A549 (cell line): ENCODE measurements around the gene LARGE1.

Source experiments
- CEBPB ChIP-seq, 2 experiments: fragments of >200 bp in 1 of 2; sonication (Bioruptor Twin) in 1 of 2; formaldehyde crosslinking in 1 of 2; IDR thresholded peaks; 2 replicates each; pipeline ENCODE4 v1.6.1; 2012 to 2016
- CTCF ChIP-seq: fragments of >200 bp; sonication (Bioruptor Twin); formaldehyde crosslinking; IDR thresholded peaks from 3 replicates; pipeline ENCODE4 v1.5.1; 2016
- HMGXB4 ChIP-seq: fragments of 250-450 bp; sonication (Bioruptor Pico); IDR thresholded peaks from 2 replicates; pipeline ENCODE4 v1.5.0; 2021; ENCODE audit warnings: mild to moderate bottlenecking, moderate library complexity, borderline replicate concordance
- MAX ChIP-seq: IDR thresholded peaks from 2 replicates; pipeline ENCODE4 v1.6.1; 2012
- POLR2A ChIP-seq: IDR thresholded peaks from 2 replicates; pipeline ENCODE4 v1.6.1; 2012; ENCODE audit warnings: mild to moderate bottlenecking, low read length
- RARB ChIP-seq: fragments of 250-450 bp; sonication (Bioruptor Pico); IDR thresholded peaks from 2 replicates; pipeline ENCODE4 v1.8.0; 2021; ENCODE audit warnings: mild to moderate bottlenecking, moderate library complexity
- REST ChIP-seq: fragments of 200-600 bp; sonication (generic); IDR thresholded peaks from 2 replicates; pipeline ENCODE4 v1.6.1; 2016; ENCODE audit warnings: antibody characterized with exemption, mild to moderate bottlenecking, moderate library complexity
- SMC3 ChIP-seq: fragments of >200 bp; sonication (Bioruptor Twin); formaldehyde crosslinking; IDR thresholded peaks from 3 replicates; pipeline ENCODE4 v1.6.1; 2018; ENCODE audit warnings: inconsistent platforms
- TFCP2L1 ChIP-seq: fragments of 250-450 bp; sonication (Bioruptor Pico); IDR thresholded peaks from 2 replicates; pipeline ENCODE4 v1.5.0; 2021; ENCODE audit warnings: mild to moderate bottlenecking
- TP53 ChIP-seq: fragments of 250-450 bp; sonication (Bioruptor Pico); IDR thresholded peaks from 2 replicates; pipeline ENCODE4 v1.5.0; 2021; ENCODE audit warnings: mild to moderate bottlenecking, moderate library complexity

GRCh38 chr22:33465554-33465953 is 454.7 kb downstream of the LARGE1 start:
- TF ChIP-seq CEBPB (IDR thresholded peaks at IDR 0.05) (no peak), CTCF (no peak), REST (no peak), SMC3 (no peak), TFCP2L1 (CRISPR knock-in tag) (no peak), RARB (CRISPR knock-in tag) (no peak), TP53 (CRISPR knock-in tag) (no peak), HMGXB4 (no peak), MAX (no peak), POLR2A (no peak)
